Measurements from ENCODE around the gene BCL6B.
"Not testable (repeated sequence)": the region's sequence is repeated elsewhere in the genome, so short reads cannot be mapped to it uniquely, and the experiment has no call there.

BCL6B gene

GRCh38 chr17:7029659-7030058 lies 6.8 kb downstream of the BCL6B start:
- peak; percentile 29 for DNase-seq

GRCh38 chr17:7034955-7035590 lies 12.2 kb downstream of the BCL6B start:
- DNase-seq: peak; percentile 22

- DNase-seq: peak; percentile 98
Observed at GRCh38 chr17:7035591-7036368, 12.9 kb downstream of the BCL6B start, which contains the start of gene SLC16A13. SLC16A13 (plus strand) TSS chr17:7036015; CDS start chr17:7036383, 368 bp downstream.

- no peak for DNase-seq
Observed at GRCh38 chr17:7038025-7038862, 15.4 kb downstream of the BCL6B start.

GRCh38 chr17:7039832-7040231 lies 17.0 kb downstream of the BCL6B start:
- no peak for DNase-seq

- DNase-seq: no peak
Observed at GRCh38 chr17:7041607-7042500, 19.0 kb downstream of the BCL6B start.

GRCh38 chr17:7042501-7043181 lies 19.8 kb downstream of the BCL6B start:
- DNase-seq: peak; percentile 41

- no peak for DNase-seq
Observed at GRCh38 chr17:7043182-7043496, 20.3 kb downstream of the BCL6B start.

- DNase-seq: peak; percentile 18
Observed at GRCh38 chr17:7043497-7044198, 20.8 kb downstream of the BCL6B start, which contains the start of gene SLC16A11. SLC16A11 (minus strand) TSS chr17:7044092; CDS start chr17:7043513, 579 bp downstream.

- peak; percentile 40 for DNase-seq
Observed at GRCh38 chr17:7045492-7046126, 22.8 kb downstream of the BCL6B start.

GRCh38 chr17:7046127-7046724 lies 23.4 kb downstream of the BCL6B start:
- DNase-seq: peak; percentile 26

GRCh38 chr17:7046725-7047397 lies 24.0 kb downstream of the BCL6B start:
- peak; percentile 69 for DNase-seq

GRCh38 chr17:7047566-7047965 lies 24.7 kb downstream of the BCL6B start:
- DNase-seq: no peak

- no peak for DNase-seq
Observed at GRCh38 chr17:7048968-7049367, 26.1 kb downstream of the BCL6B start.

GRCh38 chr17:7050583-7050982 lies 27.7 kb downstream of the BCL6B start:
- not testable (repeated sequence) for DNase-seq

GRCh38 chr17:7056386-7056785 lies 33.5 kb downstream of the BCL6B start:
- no peak for DNase-seq

GRCh38 chr17:7058831-7059447 lies 36.1 kb downstream of the BCL6B start:
- no peak for DNase-seq

GRCh38 chr17:7060165-7060891 lies 37.5 kb downstream of the BCL6B start:
- no peak for DNase-seq

Data from activated CD4-positive, alpha-beta T cell treated with anti-CD3 and anti-CD28 coated beads, Interleukin-2, amount 50 U/mL, for 1 hour (primary cell).